DMS79 treated with DMSO at 0.1 percent for 48 hours (cell line): ENCODE results near the gene MPL.
A peak's percentile ranks its signal among the peaks of the same experiment; 100 is the strongest.

Source experiments
- DNase-seq: peaks from one replicate; lab custom pipeline; 2025; lab: John Stamatoyannopoulos, UW

MPL gene

GRCh38 chr1:43337588-43337987, at the start of gene MPL:
TSS of gene MPL (plus strand) at chr1:43337818. CDS start at chr1:43337849, 31 bp downstream.
- no peak for DNase-seq

DNA sequence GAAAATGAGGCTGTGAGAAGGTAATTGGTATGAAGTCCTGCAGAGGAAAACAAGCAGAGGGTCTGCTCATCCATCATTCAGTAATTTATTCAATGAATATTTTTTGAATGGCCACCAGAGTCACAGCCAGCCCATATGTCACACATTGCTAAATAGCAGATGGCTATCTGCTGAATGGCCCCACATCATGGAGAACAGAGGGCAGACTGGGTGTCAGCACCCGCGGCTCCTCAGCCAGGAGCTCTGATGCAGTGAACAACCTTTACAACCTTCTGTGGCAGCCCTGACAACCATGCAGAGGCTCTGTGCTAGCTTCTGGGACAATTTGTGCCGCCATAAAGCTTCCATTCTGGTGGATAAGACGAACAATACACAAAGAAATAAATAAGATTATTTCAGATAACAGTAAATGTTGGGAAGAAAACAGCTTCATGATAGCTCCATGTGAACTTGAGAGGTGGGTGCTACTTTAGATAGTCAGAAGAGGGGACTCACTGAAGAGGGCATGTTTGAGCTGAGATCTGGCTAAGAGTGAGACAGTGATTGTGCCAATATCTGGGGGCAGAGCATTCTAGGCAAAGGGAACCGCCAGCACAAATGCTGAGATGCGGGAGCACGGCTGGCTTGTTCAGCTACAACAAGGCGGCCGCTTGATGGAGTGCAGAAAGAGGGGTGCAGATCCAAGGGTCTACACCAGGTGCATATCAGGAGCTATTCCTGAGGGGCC, 49.4 kb upstream of the MPL start:
- no peak for DNase-seq

DNA sequence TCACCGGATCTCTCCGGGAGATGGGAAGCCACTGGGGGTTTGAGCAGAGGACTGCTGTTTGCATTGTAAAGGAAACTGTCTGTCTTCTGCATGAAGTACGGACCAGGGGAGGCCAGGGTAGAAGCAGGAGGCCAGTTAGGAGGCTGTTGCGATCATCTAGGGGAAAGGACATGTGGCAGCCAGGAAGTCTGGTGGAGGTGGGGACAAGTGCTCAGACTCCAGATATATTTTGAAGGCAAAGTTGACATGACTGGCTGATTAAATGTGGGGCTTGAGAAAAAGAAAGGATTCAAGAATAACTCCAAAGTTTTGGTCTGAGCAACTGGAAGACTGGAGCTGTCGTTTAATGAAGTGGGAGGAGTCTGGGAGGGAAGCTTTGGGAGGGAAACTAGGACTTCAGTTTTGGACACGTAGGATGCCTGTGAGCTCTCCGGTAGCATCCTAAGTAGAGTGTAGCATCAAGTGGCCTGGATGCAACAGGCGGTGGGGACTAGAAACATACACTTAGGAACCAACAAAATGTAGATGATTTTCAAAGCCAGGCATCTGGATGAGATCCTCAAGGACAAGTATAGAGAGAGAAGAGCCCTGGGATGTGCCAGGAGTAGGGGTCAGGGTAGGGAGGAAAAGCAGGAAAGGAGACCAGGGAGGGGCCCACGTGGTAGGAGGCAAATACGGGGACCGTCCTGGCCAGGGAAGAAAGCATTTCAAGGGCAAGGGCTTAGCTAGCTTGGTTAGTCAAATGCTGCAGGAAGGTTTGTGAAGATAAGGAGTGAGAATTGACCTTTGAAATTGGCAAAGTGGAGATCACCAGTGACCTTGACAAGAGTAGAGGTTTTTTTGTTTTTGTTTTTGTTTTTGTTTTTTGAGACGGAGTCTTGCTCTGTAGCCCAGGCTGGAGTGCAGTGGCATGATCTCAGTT, 48.6 kb upstream of the MPL start:
- DNase-seq, result no peak

GRCh38 chr1:43292216-43292615, 45.4 kb upstream of the MPL start:
- no peak for DNase-seq

DNA sequence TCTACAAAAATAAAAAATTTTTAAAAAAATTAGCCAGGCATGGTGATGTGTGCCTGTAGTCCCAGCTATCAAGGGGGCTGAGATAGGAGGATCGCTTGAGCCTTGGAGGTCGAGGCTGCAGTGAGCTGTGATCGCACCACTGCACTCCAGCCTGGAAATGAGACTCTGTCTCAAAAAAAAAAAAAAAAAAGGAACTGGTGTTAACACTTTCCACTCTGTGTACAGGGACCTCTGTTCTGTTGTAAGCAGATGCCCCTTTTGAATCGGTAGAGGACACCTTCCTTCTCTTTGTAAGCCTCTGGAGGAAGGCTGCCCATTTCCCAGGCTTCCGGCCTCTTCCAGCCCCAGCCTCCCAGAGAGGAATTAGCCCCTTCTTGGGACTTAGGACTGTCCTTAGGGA, 44.9 kb upstream of the MPL start:
- no peak for DNase-seq

GRCh38 chr1:43293176-43293575, 44.4 kb upstream of the MPL start:
- no peak for DNase-seq

GRCh38 chr1:43293896-43294760, 43.5 kb upstream of the MPL start:
- DNase-seq, result no peak

DNA sequence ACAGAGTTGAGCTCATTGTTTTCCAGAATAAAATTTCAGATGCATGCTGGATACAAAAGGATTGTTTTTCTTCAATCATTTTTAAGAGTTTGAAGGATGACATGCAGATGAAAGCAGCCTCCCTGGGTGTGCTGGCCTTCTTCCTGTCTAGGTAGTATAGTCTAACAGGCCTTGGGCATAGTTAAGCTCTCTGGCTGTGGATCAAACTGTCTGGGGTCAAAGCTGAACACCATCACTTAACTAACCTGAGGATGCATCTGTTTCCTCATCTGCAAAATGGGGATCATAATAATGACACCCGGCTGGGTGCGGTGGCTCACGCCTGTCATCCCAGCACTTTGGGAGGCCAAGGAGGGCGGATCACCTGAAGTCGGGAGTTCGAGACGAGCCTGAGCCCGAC, 42.9 kb upstream of the MPL start:
- no peak for DNase-seq

GRCh38 chr1:43296207-43296606, 41.4 kb upstream of the MPL start:
- no peak for DNase-seq

- DNase-seq, result no peak
These were observed 39.6 kb upstream of the MPL start for GRCh38 chr1:43298055-43298454.

GRCh38 chr1:43299101-43299500, 38.5 kb upstream of the MPL start:
- DNase-seq, result no peak

DNA sequence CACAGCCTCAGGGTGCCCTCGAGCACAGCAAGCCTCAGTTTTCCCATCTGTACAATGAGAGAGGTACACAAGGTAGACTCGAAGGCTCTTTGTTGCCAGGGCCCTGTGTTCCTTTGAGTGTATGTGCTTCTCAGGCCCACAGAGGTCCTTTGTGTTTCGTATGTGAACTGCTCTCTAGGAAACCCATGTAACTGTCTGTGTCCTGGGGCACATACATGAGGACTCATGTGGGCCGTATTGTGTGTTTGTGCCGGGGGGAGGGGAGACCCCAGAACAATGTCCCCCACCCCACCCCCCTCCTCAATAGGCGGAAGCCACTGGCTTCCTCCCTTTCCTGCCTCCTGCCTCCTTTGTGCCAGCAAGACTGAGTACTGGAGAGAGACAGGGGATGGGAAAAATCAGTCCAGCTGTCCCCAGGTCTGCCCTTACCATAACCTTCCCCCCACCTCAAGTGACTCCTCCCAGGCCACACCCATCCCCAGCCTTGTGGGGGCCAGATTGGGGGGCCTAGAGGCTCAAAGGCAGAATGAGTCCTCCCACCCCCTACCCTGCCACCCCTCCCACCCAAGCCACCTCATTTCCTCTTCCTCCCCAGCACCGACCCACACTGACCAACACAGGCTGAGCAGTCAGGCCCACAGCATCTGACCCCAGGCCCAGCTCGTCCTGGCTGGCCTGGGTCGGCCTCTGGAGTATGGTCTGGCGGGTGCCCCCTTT, 37.1 kb upstream of the MPL start, which contains the start of gene TIE1:
TIE1 (plus strand) TSS at position 605 of the 717 bp plus-strand sequence; CDS start at position 695, 90 bp downstream.
- DNase-seq, result no peak

GRCh38 chr1:43302201-43302600, 35.4 kb upstream of the MPL start:
- no peak for DNase-seq

GRCh38 chr1:43302721-43303470, 34.7 kb upstream of the MPL start:
- no peak for DNase-seq

DNA sequence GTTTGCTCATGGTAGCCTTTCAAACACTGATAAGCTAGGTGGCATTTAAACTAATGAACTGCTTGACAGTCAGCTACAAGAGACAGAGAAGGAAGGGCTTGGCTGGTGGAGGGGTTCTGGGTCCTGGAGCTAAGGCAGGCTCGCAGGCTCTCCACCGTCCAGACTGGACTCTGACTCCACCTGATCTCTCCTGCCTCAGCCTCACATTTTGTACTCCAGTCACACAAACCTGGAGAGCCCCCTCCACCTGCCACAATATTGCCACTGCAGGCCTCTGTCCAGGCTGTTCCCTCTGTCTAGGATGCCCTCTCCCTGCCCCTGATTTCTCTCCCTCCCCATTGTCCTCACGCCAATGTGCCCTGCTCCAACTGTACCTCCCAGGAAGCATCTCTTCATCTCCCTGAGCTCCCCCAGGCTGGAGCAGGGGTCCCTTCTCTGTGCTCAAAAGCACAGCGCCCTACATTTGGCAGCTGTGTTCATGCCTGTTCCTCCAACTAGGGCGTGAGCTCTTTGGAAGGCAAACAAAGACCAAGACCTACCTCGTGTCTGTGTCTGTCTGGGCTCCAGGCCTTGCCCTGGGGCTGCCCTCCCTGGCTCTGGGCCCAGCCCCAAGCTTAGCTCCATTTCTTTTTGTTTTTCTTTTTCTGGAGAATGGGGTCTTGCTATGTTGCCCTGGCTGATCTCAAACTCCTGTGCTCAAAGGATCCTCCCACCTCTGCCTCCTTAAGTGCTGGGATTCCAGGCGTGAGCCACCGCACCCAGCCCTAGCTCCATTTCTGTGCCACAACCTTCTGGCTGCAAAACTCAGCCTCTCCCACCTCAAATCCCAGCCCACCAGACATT, 33.9 kb upstream of the MPL start:
- no peak for DNase-seq

GRCh38 chr1:43304314-43304681, 33.3 kb upstream of the MPL start:
- DNase-seq, result peak; percentile 10

DNA sequence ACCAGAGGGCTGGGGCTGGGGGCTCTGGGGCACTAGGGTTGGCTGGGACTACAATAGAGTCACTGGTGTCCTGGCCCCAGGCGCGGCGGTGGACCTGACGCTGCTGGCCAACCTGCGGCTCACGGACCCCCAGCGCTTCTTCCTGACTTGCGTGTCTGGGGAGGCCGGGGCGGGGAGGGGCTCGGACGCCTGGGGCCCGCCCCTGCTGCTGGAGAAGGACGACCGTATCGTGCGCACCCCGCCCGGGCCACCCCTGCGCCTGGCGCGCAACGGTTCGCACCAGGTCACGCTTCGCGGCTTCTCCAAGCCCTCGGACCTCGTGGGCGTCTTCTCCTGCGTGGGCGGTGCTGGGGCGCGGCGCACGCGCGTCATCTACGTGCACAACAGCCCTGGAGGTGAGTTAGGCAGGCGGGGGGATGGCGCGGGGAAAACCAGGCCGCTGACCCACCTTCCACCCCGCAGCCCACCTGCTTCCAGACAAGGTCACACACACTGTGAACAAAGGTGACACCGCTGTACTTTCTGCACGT, 32.8 kb upstream of the MPL start:
- no peak for DNase-seq

DNA sequence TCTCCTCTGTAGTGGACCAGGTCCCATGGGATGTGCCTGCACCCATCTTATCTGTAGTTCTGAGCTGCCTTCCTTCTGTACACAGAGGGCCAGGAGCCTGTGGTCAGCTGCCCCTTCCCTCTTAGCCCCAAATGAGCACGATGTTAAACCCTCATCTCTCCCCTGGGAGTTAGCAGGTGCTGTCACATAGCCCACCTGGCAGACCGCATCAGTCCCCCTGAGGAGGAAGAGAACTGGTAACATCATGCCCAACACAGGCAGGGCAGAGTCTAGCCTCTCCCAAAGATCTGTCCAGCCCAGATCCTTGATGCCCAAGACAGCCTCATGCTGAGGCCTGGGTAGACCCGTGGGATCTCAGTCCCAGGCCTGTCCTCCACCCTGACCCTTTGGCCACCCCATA, 32.2 kb upstream of the MPL start:
- no peak for DNase-seq

DNA sequence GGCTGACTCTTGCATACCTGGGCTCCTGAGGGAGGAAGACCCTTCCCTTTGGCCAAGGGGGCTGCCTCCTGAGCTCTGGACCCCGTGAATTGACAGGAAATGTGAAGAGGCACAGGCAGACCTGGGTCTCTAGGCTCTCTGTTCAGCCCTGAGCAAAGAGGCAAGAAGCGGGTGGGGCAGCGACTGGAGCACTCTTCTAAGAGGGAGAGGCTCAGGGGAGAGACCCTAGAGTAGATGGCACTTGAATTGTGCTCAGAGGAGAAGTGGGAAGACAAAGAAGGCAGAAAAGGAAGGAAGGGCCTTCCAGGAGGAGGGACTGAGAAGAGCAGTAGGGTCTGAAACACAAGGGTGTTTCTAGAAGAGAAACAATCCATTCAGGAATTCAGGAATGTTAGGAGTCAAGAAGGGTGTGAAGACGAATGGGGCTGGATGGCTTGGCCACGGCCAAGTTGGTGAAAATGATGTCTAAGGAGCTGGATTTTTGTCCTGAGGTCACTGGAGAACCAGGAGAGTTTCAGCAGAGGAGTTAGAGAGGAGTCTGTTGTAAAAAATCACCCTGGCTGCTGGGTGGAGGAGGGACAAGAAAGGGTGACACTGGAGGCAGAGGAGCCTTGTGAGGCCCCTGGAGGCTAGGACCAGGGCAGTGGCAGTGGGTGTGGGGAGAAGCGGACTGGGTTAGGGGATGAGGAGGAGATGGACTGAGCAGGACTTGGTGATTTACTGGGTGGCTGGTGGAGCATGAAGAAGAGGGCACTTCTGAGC, 31.5 kb upstream of the MPL start:
- DNase-seq, result peak; percentile 85
